ENCODE measurements around the gene CCDC138.

Gene CCDC138

DNA sequence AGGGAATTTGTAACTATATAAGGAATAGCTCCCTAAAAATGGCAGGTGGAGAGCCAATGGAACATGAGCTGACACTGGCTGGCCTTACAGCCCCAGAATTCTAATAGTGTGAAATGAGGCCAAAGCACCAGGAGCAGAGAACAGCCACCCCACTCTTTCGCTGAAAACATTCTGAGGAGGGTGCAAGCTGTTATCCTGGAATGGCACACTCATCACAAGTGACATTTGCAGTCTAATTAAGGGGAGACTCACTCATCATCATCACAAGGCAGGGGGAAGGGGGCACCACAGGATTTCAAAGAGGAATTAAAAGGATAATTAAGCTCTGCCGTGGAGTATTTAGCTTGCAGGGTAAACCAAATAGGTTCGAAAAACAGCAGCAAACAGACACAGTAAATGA, 108.2 kb downstream of the CCDC138 start:
- no peak for DNase-seq (ENCODE audit: low read depth in 2 of 2)

DNA sequence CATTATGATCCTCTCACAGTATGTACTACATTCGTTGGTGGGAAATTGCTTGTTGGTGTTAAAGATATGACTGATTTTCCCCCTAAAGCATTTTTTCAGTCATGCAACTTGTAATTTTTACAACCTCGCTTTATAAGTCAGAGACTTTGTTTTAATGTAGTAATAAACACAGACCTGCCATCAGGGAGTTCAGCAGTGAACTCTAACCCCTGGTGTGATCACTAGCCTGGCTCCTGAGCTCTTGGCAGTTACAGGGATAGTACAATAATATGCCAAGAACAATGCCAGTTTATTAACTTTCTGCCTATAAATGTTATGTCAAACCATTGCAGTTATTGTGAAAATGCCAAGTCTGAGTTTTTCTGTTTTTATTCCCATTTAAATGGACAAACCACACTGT, 108.6 kb downstream of the CCDC138 start:
- no peak for DNase-seq (ENCODE audit: low read depth in 2 of 2)

DNA sequence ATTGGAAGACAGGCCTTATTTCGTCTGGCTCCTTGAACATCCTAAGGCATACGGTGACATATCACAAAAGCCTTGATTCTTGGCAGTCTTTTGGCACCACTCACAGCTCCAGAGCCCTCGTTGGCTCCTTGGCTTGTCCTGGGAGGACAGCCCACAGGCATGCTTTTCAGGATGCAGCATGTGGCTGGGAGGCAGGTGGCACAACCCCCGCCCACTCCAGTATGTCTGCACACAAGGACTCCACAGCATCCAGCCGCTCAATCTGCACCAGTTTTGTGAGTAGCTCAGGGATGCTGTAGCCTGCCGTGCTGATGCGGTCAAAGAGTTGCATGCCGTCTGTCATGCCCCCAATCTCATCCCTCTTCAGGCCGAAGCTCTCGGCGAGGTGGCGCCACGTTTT, 110.2 kb downstream of the CCDC138 start:
- no peak for DNase-seq (ENCODE audit: low read depth in 2 of 2)

DNA sequence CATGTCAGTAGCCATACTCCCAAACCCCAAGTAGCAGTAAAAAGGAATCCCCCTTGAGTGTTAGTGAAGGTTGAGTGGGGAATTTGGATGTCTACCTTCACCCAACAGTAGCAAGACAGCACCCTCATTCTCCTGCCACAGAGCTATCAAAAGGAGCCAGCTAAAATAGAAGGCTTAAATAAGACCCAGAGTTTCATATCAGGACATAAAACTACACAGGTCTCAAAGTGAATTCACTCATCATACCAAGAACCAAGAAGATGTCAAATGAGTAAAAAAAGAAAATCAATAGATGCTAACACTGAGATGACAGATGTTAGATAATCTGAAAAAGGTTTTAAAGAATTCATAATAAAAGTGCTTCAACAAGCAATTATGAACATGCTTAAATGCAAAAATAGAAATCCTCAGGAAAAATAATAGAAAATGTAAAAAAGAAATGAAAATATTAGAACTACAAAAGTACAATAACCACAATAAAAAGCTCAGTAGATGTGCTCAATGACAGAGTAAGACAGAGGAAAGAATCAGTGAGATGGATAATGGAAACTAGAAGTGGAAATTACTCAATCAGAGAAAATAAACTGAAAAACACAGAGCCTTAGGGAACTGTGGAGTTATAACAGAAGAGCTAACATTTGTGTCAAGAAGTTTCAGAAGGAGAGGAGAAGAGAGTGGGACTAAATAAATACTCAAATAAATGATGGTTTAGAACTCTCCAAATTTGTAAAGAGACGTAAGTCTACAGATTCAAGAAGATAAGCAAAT, 111.9 kb downstream of the CCDC138 start:
- no peak for DNase-seq (ENCODE audit: low read depth in 2 of 2)

DNA sequence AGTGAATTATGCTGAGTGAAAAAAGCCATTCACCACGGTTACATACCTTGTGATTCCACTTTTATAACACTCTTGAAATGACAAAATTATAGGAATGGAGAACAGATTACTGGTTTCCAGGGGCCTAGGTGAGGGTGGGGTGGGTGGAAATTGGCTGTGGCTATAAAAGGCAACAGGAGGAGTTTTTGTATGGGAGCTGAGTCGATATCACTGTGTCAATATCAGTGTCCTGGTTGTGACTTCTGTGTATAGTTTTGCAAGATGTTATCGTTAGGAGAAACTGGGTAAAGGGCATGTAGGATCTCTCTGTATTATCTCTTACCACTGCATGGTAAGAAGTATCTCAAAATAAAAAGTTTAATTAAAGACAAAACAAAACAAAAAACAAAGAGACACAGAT, 118.1 kb downstream of the CCDC138 start:
- DNase-seq (ENCODE audit: low read depth in 2 of 2), result no peak

DNA sequence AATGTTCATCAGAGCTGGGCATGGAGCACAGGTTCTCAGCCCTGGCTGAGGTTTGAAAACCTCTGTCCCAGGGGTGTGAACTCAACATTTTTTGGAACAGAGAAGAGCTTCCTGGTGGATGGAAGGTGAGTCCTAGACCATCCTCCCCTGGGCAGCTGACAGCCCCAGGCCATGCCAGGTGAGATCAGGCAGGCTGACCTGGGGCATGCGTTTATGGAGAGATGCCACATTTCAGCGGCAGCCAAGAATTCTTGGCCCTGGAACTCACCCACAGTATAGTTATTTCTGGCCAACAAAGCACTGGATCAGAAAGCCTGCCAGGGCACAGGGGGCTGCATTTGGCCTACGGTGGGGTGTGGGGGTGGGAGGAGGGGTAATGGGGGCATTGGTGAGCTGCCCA, 118.6 kb downstream of the CCDC138 start:
- DNase-seq (ENCODE audit: low read depth in 2 of 2), result no peak

DNA sequence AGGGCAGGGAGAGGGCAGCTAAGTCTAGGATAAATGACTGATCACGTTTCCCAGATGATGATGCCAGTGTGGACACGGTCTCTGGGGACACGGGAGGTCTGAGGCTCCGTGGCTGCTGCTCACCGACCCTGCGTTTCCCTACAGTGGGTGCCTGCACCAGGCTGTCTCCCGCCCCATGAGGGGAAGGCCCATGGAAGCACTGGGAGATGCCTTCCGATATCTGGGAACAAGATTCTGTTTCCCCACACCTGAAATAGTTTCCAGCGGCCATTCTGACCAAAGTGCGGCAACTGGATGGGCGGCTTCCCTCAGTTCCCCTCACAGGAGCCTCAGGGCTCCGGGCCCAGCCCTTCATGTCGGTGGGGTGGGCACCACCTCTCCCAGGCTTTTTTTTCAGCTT, 119.3 kb downstream of the CCDC138 start:
- DNase-seq (ENCODE audit: low read depth in 2 of 2), result no peak

DNA sequence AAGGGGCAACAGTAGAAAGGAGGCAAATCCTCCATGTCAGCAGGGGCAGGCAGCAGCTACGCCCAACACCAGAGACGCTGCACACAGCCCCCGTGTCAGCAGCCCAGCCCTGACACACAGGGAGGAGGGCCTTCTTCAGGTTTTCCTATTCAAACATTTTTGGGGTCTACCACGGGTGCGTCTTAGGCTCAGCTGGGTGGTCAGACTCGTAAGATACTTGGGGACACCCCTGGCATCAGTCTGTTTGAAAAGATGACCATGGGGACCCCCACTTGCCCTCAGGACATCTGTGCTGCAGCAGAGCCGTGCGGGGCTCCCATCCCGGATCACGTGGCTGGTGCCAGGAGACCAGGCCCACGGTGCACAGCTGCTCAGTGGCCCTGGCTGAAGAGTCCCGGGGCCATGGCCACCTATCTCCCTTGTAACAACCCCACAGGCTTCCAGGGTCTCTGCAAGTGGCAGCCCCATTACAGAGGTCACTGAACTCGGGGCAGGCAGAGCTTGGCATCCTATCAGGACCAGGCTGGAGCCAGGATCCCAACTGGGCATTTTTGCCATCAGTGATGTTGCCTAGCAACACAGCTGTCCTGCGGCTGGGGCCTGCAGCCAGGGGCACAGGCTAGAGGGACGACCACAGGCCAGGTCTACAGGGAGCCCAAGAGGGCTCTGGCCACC, 120.0 kb downstream of the CCDC138 start:
- DNase-seq (ENCODE audit: low read depth in 2 of 2), result no peak

DNA sequence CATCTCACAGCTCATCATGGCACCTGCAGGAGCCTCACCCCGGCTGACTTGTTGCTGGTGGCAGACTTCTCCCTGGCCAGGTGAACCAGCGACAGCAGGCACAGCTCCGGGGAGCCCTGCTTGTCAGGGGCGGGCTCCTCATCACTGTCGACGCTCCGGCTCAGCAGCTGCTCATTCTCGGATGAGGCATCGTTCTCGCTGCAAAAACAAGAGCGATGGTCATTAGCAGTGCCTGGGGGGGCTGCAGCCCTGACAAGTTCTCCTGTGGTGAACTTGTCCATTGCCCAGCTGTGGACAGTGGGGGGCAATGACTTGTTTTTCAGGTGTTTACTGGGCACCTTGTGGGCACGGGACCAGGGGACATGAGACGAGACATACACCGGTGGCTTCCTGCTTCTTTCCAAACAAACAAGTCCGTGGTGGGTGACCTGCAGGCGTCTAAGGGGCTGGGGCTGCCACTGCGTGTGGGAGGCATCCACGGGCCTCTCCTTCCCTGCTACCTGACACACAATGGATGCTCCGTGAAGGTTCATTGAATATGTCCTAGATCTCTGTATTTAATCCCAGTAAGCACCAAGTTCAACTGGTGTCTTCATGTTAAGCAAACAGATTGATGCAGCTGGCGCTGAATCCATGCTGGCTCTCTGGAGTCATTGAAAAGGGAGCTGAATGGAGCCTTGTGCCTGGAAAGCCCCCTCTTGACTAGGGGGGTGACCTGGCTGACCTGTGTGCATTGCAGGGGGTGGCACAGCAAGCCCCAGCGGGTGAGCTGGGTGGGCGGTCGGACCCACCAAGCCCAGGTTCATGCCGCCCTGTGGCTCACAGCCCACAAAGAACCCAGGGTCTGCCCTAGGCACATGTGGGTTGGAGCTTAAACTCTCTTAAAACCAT, 121.5 kb downstream of the CCDC138 start:
- no peak for DNase-seq (ENCODE audit: low read depth in 2 of 2)

DNA sequence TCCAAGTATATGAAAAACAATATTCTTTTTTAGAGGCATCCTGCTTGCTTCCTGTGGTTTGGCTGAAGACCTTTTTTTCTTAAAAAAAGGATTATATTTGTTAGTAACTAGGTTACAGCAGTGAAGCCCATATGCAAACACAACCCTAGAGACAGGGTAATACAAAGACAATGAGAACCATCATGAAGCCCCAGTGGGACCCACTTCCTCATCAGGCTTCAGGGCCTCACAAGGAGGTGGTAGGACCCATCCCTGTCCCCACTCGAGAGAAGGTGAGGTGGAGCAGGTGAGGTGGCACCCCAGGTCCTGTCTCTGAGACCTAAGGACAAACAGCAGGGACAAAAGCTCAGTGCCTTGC, 122.1 kb downstream of the CCDC138 start:
- DNase-seq (ENCODE audit: low read depth in 2 of 2), result no peak

DNA sequence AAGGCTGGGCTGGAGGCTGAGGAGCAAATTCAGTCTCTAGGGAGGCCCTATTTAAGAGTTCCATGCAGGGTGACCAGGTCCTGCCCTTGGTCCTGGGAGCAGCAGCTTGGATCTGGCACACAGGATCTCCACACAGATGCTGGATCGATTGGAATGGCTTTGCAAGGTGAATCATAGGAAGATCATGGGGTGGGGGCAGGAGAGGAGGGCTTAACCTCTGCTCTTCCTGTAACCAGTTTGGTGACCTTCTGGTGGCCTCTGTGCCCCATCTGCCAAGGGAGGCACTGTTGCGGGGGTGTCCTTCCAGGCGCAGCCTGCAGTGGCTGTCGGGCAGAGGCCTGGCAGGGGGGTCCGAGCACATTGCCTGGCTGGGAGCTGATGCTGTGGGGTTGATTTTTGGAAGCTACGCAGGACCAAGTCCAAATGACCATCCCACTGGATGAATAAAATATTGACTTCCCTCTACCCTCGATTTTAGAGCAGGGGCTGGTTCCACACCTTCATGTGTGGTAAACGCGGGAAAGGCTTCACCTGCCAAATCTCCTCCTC, 122.8 kb downstream of the CCDC138 start:
- no peak for DNase-seq (ENCODE audit: low read depth in 2 of 2)

DNA sequence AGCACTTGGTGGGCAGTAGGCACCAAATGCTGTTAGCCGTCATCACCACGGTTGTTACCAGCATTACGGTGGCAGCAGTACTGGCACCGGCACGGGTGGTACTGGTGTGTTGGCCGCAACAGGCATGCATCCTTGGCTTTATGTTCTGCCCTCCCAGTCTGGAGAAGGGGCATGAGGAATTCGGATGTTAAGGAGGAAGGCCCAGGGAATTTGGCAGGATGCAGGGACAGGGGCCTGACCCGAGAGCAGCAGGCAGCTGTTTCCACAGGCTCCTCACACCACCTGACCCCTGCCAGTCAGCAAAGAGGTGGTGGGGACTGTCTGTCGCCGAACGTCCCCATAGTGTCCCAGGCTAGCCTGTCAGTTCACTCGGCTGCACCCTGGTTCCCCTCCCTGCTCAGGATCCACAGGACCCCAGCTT, 123.5 kb downstream of the CCDC138 start:
- no peak for DNase-seq (ENCODE audit: low read depth in 2 of 2)

DNA sequence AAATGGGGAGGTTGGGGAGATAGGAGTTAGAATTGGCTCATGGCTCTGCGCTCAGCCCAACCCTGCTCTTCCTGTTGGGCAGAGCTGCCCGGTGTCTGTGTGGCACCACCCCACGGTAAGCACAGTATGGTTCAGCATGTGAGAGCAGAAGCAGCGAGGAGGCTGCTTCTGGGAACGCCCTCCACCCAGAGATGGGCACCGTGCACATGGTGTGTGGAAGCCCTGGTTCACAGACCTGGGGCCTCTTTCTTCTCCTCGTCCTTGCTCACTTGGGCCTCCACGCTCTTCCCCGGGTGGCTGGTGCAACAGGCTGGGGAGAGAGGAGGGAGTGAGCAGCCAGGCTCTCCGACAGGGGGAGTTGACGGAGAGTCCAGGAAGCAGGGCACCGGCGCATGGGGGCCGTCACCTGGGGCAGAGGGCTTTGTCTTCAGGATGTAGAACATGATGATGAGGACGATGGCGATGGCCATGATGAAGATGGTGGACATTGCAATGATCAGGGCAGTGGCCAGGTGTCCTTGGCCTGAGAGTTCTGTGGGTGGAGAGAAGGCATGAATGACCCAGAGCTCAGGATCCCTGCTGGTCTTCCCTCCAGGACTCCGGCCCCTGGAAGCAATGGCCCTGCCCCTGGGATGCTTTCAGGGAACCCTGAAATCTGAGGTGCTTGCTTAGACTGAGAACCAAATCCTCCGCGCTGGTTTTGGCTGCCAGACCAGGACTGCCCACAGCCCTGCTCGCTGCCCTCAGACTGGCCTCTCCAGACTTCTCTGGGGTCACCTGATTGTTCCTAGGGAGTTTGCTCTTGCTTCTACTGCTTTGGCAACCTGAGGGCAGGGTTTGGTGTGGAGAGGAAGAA, 124.2 kb downstream of the CCDC138 start:
- no peak for DNase-seq (ENCODE audit: low read depth in 2 of 2)

DNA sequence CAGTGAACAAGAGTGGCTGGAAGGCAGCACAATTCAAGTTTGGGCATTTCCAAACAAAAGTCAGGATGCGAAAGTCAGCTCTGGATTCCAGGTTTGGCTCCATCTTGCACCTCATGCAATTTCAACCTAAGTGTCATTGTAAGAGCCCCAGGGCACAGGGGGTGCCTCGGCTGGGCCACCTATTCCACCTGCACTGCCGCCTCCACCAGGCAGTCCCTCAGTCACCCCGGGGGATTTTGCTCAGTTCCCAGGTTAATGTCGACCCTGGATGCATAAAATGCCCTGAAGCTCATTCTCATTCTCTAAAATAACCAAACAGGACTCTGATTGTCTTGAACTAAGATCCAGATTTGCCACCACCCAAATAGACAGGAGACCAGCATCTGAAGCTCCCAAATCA, 124.8 kb downstream of the CCDC138 start:
- DNase-seq (ENCODE audit: low read depth in 2 of 2), result no peak

DNA sequence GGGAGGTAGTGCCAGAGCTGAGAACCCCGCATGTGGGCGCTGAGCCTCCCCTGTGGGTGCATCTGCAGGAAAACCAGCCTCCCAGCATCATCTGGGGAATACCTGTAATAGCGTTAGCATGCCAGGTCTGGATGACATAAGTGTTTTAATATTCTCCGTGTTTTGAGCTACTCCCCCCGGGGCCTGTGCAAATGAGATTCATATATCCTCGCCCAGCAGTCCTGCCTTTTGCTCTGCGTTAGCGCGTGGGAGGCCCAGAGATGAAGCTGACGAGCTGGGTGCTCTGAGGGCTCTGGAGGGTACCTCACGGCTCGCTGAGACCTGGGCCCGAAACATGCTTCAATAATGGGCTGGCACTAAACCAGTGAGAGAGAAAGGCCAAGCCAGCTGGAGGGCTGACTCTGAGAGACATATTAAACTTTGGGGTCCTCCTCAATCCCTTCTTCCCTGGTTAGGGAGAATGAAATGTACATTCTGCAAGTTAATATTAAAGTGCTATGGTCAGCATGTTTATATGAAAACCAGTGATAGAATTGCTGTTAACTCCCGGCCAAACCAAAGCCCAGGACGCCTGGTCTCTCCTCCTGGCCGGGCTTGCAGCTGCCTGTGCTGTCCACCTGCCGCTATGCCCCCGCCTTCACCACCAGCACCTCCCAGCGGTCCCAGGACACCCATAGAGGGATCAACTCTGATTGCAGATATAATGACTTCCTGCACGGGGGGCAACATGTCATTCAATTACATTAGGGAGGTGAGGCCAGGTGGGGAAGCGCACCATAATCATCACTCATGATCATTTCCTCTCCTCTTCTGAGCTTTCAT, 125.4 kb downstream of the CCDC138 start:
- DNase-seq (ENCODE audit: low read depth in 2 of 2), result no peak

DNA sequence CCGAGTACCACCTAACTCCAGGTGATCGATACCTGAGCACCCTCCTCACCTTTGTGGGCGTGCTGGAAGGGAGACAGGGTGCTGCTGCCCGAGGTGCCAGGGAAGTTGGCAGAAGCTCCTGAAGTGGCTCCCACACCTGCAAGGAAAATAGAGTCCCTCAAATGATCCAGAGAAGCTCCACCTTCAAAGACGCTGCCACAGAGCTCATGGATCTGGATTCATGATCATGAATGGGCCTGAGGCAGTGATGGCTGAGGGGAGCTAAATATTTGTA, 126.0 kb downstream of the CCDC138 start:
- no peak for DNase-seq (ENCODE audit: low read depth in 2 of 2)

DNA sequence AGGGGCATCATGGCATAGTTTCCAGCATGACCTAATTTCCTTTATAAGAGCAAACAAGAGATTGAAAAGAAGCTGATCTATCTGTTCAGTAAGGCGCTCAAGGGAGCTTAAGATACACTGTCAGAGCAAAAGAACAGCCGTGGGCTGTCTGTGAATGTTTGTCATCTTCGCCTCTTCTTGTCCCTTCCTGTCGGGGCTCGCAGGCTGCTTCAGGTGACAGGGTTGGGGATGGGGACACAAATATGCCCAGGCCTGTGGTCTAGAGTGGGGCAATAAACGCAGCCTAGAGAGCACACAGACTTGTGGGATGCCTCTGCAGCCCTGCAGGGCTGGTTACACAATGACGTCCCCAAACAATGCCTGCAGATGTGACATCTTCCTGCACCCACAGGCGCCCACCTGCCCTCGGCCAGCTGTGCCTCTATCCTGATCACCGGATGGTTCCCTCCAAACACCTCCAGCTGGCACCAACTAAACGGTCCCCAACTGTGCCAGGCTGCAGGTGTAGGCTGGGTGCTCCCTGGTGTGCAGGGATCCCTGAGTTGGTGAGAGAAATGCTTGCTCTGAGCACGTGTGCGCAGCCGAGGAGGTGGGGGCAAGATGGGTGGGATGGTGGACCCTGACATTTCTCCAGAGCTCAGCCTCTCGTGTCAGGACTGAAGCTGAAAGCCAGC, 129.7 kb downstream of the CCDC138 start:
- no peak for DNase-seq (ENCODE audit: low read depth in 2 of 2)

DNA sequence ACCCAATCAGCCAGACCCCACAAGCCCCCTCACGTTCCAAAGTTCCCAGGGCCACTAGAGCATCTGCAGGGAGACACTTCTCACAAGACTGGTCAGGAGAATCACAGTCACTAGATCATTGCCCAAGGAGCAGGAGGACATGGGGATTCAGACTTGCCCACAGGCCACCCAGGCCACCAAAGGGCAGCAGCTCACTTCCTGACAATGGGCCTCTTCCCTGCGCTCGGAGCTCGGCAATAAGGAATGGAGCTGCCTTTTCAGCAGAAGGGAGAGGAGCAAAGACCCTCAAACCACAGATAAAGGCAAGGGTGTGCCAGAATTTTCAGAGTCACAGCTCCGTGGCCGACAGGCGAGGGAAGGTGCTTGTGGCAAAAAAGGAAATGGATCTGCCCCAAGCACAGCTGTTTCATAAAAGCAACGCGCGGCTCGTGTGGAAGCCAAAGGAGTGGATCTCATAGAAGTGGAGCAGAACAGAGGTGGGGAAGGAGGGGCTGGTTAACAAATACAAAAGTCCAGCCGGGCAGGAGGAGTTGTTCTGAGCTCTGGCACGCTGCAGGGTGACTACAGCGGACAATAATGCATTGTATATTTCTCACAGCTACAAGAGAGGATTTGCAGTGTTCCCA, 130.3 kb downstream of the CCDC138 start:
- no peak for DNase-seq (ENCODE audit: low read depth in 2 of 2)

DNA sequence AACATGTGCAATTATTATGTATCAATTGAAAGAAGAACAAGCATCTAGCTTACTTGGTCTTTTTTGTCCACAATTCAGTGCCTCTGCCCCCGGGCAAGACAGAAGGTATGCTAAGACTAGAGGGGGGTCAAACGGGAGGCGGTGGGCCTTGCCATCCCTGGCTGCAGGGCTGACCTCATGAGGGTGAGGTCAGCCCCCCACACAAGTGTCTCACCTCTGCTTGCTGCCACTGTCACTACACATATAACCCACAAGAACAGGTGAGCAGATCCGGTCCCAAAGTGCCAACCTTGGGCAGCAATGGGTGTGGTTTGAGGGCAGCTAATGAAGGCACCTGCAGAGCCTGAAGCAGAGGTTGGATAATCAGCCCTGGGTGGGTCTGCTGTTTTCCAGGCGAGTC, 131.0 kb downstream of the CCDC138 start:
- DNase-seq (ENCODE audit: low read depth in 2 of 2), result no peak

Data from activated CD4-positive, alpha-beta T cell treated with anti-CD3 and anti-CD28 coated beads for 24 hours (primary cell).